Duodenal mucosa (tissue), 2 donors: ENCODE measurements around the gene SLC6A17.

Source experiments
- H3K27ac ChIP-seq: one replicate; pipeline ENCODE4 v1.7.0; 2013; ENCODE audit warnings: low read depth, low read length
- H3K27me3 ChIP-seq, 2 donors: one replicate each; pipeline ENCODE4 v1.7.0; 2013; ENCODE audit warnings: low read length in 2 of 2, control low read depth in 1 of 2; ENCODE audit not compliant: insufficient read depth in 2 of 2, control insufficient read depth in 1 of 2
- H3K36me3 ChIP-seq, 2 donors: one replicate each; pipeline ENCODE4 v1.7.0; 2013; ENCODE audit warnings: low read length in 2 of 2, control low read depth in 1 of 2; ENCODE audit not compliant: insufficient read depth in 2 of 2, control insufficient read depth in 1 of 2
- H3K4me1 ChIP-seq, 2 donors: one replicate each; pipeline ENCODE4 v1.7.0; 2013; ENCODE audit warnings: low read length in 2 of 2, control low read depth in 1 of 2; ENCODE audit not compliant: insufficient read depth in 2 of 2, control insufficient read depth in 1 of 2
- H3K4me3 ChIP-seq, 2 donors: one replicate each; pipeline ENCODE4 v1.7.0; 2013; ENCODE audit warnings: low read length in 2 of 2, low read depth in 1 of 2
- H3K9ac ChIP-seq, 2 donors: one replicate each; pipeline ENCODE4 v1.7.0; 2013; ENCODE audit warnings: low read length in 2 of 2, low read depth in 1 of 2
- H3K9me3 ChIP-seq, 2 donors: one replicate each; pipeline ENCODE4 v1.7.0; 2013; ENCODE audit warnings: low read length in 2 of 2, control low read depth in 1 of 2; ENCODE audit not compliant: control insufficient read depth in 1 of 2

The SLC6A17 gene

DNA sequence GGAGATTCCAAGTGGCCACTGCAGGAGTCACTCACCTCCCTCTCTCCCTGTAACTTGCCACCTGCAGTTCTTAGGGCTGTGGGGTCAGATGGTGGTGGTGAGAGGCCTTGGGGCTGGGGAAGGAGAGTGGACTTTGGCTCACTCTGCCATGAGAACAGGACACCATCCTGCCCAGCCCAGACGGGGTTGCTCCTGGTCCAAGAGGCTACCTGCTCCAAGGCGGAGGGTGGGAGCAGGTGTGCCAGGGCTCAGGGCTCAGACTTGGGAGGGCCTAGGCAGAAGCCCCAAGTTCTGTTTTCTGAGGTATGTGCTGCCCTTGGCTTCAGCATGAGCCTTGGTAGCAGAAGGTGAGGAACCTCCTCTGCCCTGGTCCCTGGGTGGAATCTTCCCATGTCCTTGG lies 48.5 kb downstream of the SLC6A17 start:
- no peaks in the 10 kb centered on the region for H3K9me3 ChIP-seq
- H3K4me3 ChIP-seq: no peak overlapping the region
- peaks cover 0 to 7% of the 10 kb centered on the region in 2 donors for H3K4me1 ChIP-seq
- H3K36me3 ChIP-seq: no peaks in the 10 kb centered on the region
- no peak overlapping the region for H3K9ac ChIP-seq
- no peak overlapping the region for H3K27ac ChIP-seq
- H3K27me3 ChIP-seq: no peaks in the 10 kb centered on the region

- Histone ChIP-seq H3K4me1 (peaks cover 0 to 7% of the 10 kb centered on the region in 2 donors), H3K27ac (no peak overlapping the region), H3K4me3 (no peak overlapping the region), H3K27me3 (no peaks in the 10 kb centered on the region), H3K36me3 (no peaks in the 10 kb centered on the region), H3K9ac (no peak overlapping the region), H3K9me3 (no peaks in the 10 kb centered on the region)
Observed at GRCh38 chr1:110200190-110200589, 49.9 kb downstream of the SLC6A17 start.

DNA sequence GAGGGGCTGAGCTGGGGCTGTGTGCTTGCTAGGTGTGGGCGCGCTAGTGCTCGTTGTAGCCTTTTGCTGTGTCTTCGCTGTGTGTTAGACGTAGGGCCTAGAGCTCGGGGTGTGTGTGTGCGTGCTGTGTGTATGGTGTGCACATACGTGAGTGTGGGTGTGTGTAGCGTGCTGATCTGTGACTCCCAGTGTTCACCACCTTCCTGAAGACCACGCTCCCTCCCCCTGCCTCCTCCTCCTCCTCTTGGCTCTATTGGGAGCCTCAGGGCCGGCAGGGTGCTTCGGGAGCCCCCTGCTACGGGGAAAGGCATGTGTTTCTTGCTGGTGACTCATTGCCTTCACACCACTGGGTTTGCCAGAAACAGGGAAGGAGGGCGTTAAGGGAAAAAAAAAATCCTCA lies 50.4 kb downstream of the SLC6A17 start:
- H3K9me3 ChIP-seq: no peaks in the 10 kb centered on the region
- no peak overlapping the region for H3K27ac ChIP-seq

GRCh38 chr1:110201157-110201825 lies 51.0 kb downstream of the SLC6A17 start:
- Histone ChIP-seq H3K4me3 (no peak overlapping the region), H3K27me3 (no peaks in the 10 kb centered on the region), H3K36me3 (no peaks in the 10 kb centered on the region), H3K27ac (no peak overlapping the region), H3K9ac (no peak overlapping the region), H3K9me3 (no peaks in the 10 kb centered on the region), H3K4me1 (peaks cover 0 to 7% of the 10 kb centered on the region in 2 donors)

More for the DNA sequence above, 50.4 kb downstream of the SLC6A17 start:
- Histone ChIP-seq H3K4me1 (peaks cover 0 to 7% of the 10 kb centered on the region in 2 donors), H3K27me3 (no peaks in the 10 kb centered on the region), H3K4me3 (no peak overlapping the region), H3K9ac (no peak overlapping the region), H3K36me3 (no peaks in the 10 kb centered on the region)

- H3K4me3 ChIP-seq: no peak overlapping the region
- H3K9ac ChIP-seq: no peak overlapping the region
- H3K27me3 ChIP-seq: no peaks in the 10 kb centered on the region
- H3K36me3 ChIP-seq: no peaks in the 10 kb centered on the region
- no peaks in the 10 kb centered on the region for H3K9me3 ChIP-seq
- peaks cover 0 to 7% of the 10 kb centered on the region in 2 donors for H3K4me1 ChIP-seq
- H3K27ac ChIP-seq: no peak overlapping the region
Observed at GRCh38 chr1:110203021-110203661, 52.8 kb downstream of the SLC6A17 start.

DNA sequence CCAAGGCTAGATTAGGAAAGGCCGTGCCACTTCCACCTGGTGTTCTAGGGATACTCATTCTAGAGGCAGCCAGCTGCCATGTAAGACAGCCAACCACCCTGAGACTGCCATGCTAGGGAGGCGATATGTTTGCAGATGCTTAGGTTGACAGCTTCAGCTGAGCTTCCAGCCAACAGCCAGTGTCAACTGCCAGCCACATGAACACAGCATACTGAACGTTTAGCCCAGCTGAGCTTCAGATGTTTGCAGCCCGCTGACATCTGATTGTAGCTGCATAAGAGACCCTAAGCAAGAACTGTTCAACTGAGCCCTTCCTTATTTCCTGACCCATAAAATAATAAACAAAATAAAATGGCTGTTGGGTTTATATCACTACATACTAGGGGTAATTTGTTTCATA lies 54.9 kb downstream of the SLC6A17 start:
- no peak overlapping the region for H3K4me3 ChIP-seq
- no peak overlapping the region for H3K9ac ChIP-seq
- peaks cover 7 to 10% of the 10 kb centered on the region in 2 donors for H3K4me1 ChIP-seq
- H3K9me3 ChIP-seq: no peaks in the 10 kb centered on the region
- H3K36me3 ChIP-seq: no peaks in the 10 kb centered on the region
- H3K27ac ChIP-seq: no peak overlapping the region
- H3K27me3 ChIP-seq: no peaks in the 10 kb centered on the region

GRCh38 chr1:110205591-110206155 lies 55.4 kb downstream of the SLC6A17 start:
- H3K27ac ChIP-seq: no peak overlapping the region
- no peak overlapping the region for H3K4me3 ChIP-seq
- peaks cover 7 to 10% of the 10 kb centered on the region in 2 donors for H3K4me1 ChIP-seq
- no peaks in the 10 kb centered on the region for H3K36me3 ChIP-seq
- H3K9me3 ChIP-seq: no peaks in the 10 kb centered on the region
- H3K9ac ChIP-seq: no peak overlapping the region
- no peaks in the 10 kb centered on the region for H3K27me3 ChIP-seq

GRCh38 chr1:110206261-110206920 lies 56.1 kb downstream of the SLC6A17 start:
- Histone ChIP-seq H3K9me3 (no peaks in the 10 kb centered on the region), H3K36me3 (no peaks in the 10 kb centered on the region), H3K4me1 (peaks cover 10 to 15% of the 10 kb centered on the region in 2 donors), H3K27me3 (peaks cover 3 to 4% of the 10 kb centered on the region in 2 donors), H3K9ac (no peak overlapping the region), H3K4me3 (no peak overlapping the region), H3K27ac (no peak overlapping the region)

DNA sequence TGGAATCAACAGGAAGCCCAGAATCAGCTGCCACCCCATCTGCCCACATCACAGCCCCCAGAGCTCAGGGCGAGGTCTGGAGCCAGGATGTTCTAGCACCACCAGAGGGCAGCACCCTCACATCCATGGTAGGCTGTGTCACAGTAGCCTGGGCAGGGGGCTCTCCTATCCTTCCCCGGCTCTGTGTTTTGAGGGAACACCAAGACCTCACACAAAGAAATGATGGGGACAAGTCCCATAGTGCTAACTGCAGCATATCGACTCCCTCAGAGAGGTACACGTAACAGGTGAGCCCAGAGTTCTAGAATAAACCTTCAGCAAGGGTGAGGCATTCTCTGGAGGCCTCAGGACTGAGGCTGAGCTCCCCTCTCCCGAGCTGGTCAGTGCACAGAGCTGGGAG lies 57.5 kb downstream of the SLC6A17 start:
- Histone ChIP-seq H3K9ac (no peak overlapping the region), H3K9me3 (no peaks in the 10 kb centered on the region), H3K4me3 (no peak overlapping the region), H3K36me3 (no peaks in the 10 kb centered on the region), H3K4me1 (peaks cover 10 to 19% of the 10 kb centered on the region in 2 donors), H3K27me3 (peaks cover 3 to 4% of the 10 kb centered on the region in 2 donors), H3K27ac (no peak overlapping the region)
